PC-9 (cell line): ENCODE results near the gene SHC1.

Source experiments
- EZH2 ChIP-seq: fragments of 200-600 bp; sonication (generic); IDR thresholded peaks from 2 replicates; pipeline ENCODE4 v1.8.0; 2017; ENCODE audit warnings: antibody characterized with exemption, low read depth
- TF ChIP-seq, protein P1 (sequence below): fragments of 200-600 bp; sonication (generic); conservative IDR thresholded peaks from 2 replicates; pipeline ENCODE4 v1.6.1; 2017; ENCODE audit warnings: mixed run types, antibody characterized with exemption, mild to moderate bottlenecking, moderate library complexity

DNA sequence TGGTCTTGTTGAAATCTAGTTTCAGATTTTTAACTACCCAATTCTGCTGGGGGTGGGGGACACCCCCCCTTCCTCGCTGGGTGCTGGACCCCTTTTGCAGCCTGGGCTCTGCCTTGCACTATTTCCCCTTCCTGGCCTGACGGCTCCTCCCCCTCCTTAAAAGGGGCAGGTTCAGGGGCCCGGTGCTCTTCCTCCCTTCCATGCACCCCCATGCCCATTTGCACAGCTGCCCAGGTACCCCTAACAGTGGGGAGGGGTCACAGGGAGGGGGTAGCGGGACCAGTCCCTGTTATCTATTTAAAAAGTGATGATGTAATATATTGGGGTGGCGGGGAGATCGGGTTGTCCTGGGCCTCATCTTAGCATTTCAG lies 47.4 kb upstream of the SHC1 start:
- TF ChIP-seq, protein P1, sequence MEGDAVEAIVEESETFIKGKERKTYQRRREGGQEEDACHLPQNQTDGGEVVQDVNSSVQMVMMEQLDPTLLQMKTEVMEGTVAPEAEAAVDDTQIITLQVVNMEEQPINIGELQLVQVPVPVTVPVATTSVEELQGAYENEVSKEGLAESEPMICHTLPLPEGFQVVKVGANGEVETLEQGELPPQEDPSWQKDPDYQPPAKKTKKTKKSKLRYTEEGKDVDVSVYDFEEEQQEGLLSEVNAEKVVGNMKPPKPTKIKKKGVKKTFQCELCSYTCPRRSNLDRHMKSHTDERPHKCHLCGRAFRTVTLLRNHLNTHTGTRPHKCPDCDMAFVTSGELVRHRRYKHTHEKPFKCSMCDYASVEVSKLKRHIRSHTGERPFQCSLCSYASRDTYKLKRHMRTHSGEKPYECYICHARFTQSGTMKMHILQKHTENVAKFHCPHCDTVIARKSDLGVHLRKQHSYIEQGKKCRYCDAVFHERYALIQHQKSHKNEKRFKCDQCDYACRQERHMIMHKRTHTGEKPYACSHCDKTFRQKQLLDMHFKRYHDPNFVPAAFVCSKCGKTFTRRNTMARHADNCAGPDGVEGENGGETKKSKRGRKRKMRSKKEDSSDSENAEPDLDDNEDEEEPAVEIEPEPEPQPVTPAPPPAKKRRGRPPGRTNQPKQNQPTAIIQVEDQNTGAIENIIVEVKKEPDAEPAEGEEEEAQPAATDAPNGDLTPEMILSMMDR = no peak
- TF ChIP-seq EZH2 = no peak
